ENCODE measurements around the gene GPR132. TPM values are rescaled to one million over a fixed set of nuclear protein-coding genes. Genes with fewer than 3 reads are reported as not detected.

The GPR132 gene
- total and polyA plus RNA-seq, 10 donors = 5.0 to 33.7 (median 21.5) TPM

DNA sequence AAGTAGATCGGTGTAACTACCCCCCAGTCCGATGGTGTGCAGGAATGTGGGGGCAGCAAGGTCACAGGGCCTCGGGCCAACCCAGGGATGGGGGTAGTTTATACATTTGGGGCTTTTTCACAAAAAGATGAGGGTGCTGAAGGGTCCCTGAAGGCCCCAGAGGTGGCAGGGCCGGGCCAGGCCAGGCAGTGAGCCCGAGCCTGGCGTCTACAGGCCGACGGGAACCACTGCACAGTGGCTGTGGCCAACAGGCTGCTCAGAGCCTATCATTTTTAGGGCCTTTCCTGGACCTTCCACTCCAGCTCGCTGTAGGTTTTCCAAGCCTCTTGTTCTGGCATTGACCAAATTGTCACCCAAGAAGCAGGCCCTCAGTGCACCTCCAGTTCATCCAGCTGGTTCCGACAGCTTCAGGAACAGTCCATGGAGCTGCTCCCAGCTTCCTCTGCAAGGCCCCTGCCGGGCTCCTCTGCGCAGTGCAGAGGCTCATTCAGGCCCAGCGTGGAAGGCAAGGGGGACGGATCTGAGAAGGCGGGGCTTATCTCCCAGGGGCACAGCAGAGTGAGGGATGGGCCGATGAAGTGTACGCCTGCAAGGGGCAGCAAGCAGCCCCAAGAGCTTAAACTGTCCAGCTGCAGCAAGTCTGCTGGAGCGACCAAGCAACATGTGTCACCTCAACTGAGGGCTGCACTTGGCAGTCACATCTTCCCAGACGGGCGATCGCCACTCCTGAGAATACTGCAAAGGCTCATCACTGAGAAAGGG is 58.2 kb downstream of the GPR132 start:
- no peak for TF ChIP-seq POLR2A (IDR thresholded peaks at IDR 0.05)
- TF ChIP-seq, protein P1, sequence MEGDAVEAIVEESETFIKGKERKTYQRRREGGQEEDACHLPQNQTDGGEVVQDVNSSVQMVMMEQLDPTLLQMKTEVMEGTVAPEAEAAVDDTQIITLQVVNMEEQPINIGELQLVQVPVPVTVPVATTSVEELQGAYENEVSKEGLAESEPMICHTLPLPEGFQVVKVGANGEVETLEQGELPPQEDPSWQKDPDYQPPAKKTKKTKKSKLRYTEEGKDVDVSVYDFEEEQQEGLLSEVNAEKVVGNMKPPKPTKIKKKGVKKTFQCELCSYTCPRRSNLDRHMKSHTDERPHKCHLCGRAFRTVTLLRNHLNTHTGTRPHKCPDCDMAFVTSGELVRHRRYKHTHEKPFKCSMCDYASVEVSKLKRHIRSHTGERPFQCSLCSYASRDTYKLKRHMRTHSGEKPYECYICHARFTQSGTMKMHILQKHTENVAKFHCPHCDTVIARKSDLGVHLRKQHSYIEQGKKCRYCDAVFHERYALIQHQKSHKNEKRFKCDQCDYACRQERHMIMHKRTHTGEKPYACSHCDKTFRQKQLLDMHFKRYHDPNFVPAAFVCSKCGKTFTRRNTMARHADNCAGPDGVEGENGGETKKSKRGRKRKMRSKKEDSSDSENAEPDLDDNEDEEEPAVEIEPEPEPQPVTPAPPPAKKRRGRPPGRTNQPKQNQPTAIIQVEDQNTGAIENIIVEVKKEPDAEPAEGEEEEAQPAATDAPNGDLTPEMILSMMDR (IDR thresholded peaks at IDR 0.05 in 8 of 11, conservative IDR thresholded peaks at IDR 0.05 in 3 of 11) = no peak
- no peak for TF ChIP-seq POLR2AphosphoS5 (IDR thresholded peaks at IDR 0.05)
- Histone ChIP-seq H3K36me3 (peaks cover 0 to 62% (median 37%) of the 10 kb centered on the region in 6 donors), H3K27ac (no peak overlapping the region), H3K27me3 (replicated peaks in 1 of 7) (no peaks in the 10 kb centered on the region), H3K4me3 (no peak overlapping the region), H3K9me3 (no peaks in the 10 kb centered on the region), H3K4me1 (peaks cover 0 to 2% (median 0%) of the 10 kb centered on the region in 6 donors)
- DNase-seq = no peak
- WGBS, 5 donors = 81 to 94% (median 92%) methylated on average over 20 to 21 of the region's 21 CpGs
- intact Hi-C loops (cut with DNase I; ENCODE audit: low total_unique reads) = no loop called here

DNA sequence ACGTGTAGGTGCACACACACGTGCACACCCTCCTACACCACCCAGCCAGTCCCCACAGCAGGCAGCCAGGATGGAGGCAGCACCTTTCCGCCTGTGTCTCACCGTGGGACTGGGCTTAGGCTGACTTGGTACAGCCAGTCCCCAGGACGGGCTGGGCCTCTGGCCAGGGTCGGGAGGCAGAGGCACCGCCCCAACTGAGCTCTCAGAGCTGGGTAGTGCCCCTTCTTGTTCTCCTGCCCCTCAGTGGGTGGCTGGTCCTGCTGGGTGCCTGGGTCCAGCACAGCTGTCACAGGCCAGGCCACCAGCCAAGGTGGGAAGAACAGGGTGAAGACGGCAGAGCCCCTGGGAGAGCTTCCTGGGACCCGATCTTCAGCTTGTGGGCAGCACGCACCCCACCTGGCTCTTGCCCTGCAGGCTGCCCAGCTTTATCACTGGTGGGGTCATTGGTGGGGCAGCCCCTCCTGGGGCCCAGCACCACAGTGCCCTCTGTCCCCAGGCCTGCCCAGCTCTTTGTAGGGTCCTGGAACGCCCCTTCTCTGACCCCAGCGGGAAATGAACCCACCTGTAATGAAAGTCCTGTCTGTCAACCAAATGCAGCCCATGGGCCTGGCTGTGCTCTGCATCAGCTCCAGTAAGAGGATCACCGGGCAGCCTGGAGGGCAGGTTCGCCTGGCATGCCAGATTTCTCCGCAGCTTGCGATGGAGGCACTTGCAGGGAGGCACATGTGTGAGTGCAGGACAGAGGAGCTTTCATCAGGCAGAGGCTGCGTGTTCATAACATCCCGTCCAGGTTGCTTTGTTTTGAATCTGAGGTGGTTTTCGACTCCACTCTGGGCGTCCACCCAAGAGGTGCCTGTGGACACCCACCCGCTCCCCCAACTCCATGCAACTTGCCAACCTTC is 59.0 kb downstream of the GPR132 start:
- Histone ChIP-seq H3K4me3 (no peak overlapping the region), H3K27me3 (replicated peaks in 1 of 7) (no peaks in the 10 kb centered on the region), H3K4me1 (no peaks in the 10 kb centered on the region), H3K36me3 (peaks cover 0 to 53% (median 32%) of the 10 kb centered on the region in 6 donors), H3K27ac (no peak overlapping the region), H3K9me3 (no peaks in the 10 kb centered on the region)
- intact Hi-C loops (cut with DNase I; ENCODE audit: low total_unique reads) = no loop called here
- DNase-seq = no peak
- WGBS, 5 donors = 91 to 99% (median 93%) methylated on average over 11 to 21 of the region's 21 CpGs
- TF ChIP-seq POLR2A (IDR thresholded peaks at IDR 0.05) (no peak), POLR2AphosphoS5 (IDR thresholded peaks at IDR 0.05) (no peak)
- TF ChIP-seq, protein P1 (IDR thresholded peaks at IDR 0.05 in 8 of 11, conservative IDR thresholded peaks at IDR 0.05 in 3 of 11) = no peak

DNA sequence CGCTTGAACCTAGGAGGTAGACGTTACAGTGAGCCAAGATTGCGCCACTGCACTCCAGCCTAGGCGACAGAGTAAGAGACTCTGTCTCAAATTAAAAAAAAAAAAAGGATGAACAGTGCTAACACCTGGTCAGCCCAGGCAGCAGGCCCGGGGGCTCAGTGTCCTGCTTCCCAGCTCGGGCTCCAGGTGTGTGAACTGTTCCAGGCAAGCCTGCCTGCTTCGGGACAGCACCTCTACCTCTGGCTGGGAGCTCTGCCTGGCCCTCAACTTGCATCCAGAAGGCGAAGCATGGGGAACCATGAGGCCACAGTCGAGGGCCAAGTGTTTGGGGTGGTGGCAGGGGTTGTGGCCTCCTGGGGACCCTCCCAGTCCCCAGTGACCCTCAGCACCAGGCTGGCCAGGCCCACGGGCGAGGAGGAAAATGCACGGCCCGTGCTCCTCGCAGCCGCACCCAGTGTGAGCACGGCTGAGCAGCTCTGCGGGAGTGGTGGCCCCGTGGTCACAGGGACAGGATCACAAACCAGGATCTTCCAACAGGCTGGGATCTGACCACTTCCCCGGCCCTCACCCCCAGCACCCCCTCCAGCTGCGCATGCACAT is 59.8 kb downstream of the GPR132 start:
- intact Hi-C loops (cut with DNase I; ENCODE audit: low total_unique reads) = no loop called here
- Histone ChIP-seq H3K36me3 (peaks cover 0 to 46% (median 24%) of the 10 kb centered on the region in 6 donors), H3K4me3 (no peak overlapping the region), H3K4me1 (no peaks in the 10 kb centered on the region), H3K9me3 (no peaks in the 10 kb centered on the region), H3K27me3 (replicated peaks in 1 of 7) (no peaks in the 10 kb centered on the region), H3K27ac (no peak overlapping the region)
- peak; percentile 61 for DNase-seq
- TF ChIP-seq, protein P1 (IDR thresholded peaks at IDR 0.05 in 8 of 11, conservative IDR thresholded peaks at IDR 0.05 in 3 of 11) = no peak
- TF ChIP-seq POLR2AphosphoS5 (IDR thresholded peaks at IDR 0.05) = peak in 1 of 3 donors; percentile 13
- WGBS, 5 donors = 86 to 90% (median 88%) methylated on average over 9 to 20 of the region's 20 CpGs

Small RNA genes within 50 kb of the gene (small RNA-seq; reads per million reads assigned to genes)
- gene AL512356.2 = 0 reads per million in 4 donors

Other genes with a start within 250 kb of the GPR132 start
- gene CEP170B, start 200.2 kb downstream of the GPR132 start, total RNA-seq = 10 to 100 TPM in 1 of 7 donors, 1 to 10 TPM in 6; 5.2 to 12.6 (median 5.9) TPM
- gene CEP170B, start 200.2 kb downstream of the GPR132 start, polyA plus RNA-seq = 1 to 10 TPM in 1 of 3 donors, under 1 TPM in 2; 0.58 to 3.8 (median 0.72) TPM
- 10 to 100 TPM in 6 of 7 donors, 1 to 10 TPM in 1; 5.4 to 30.2 (median 13.9) TPM for gene PLD4, start 140.6 kb downstream of the GPR132 start, total RNA-seq
- 10 to 100 TPM; 25.8 to 31.3 (median 29.8) TPM for gene PLD4, start 140.6 kb downstream of the GPR132 start, polyA plus RNA-seq
- 1 to 10 TPM in 1 of 7 donors, under 1 TPM in 6; 0.26 to 1.3 (median 0.66) TPM for gene AHNAK2, start 87.1 kb downstream of the GPR132 start, total RNA-seq
- gene AHNAK2, start 87.1 kb downstream of the GPR132 start, polyA plus RNA-seq = under 1 TPM; 0.30 to 0.86 (median 0.76) TPM
- 1 to 10 TPM; 1.7 to 4.0 (median 3.4) TPM for gene CLBA1, start 79.6 kb downstream of the GPR132 start, total RNA-seq
- 1 to 10 TPM; 3.7 to 4.3 (median 3.9) TPM for gene CLBA1, start 79.6 kb downstream of the GPR132 start, polyA plus RNA-seq
- 10 to 100 TPM in 2 of 7 donors, 1 to 10 TPM in 5; 6.5 to 15.1 (median 8.7) TPM for gene CDCA4, start 44.3 kb downstream of the GPR132 start, total RNA-seq
- 10 to 100 TPM in 1 of 3 donors, 1 to 10 TPM in 2; 5.8 to 10.5 (median 8.5) TPM for gene CDCA4, start 44.3 kb downstream of the GPR132 start, polyA plus RNA-seq
- 10 to 100 TPM in 1 of 7 donors, 1 to 10 TPM in 6; 3.0 to 10.8 (median 6.0) TPM for gene JAG2, start 103.3 kb upstream of the GPR132 start, total RNA-seq
- 10 to 100 TPM in 1 of 3 donors, 1 to 10 TPM in 2; 6.1 to 14.3 (median 6.6) TPM for gene JAG2, start 103.3 kb upstream of the GPR132 start, polyA plus RNA-seq
- 10 to 100 TPM; 10.1 to 31.1 (median 25.3) TPM for gene NUDT14, start 115.9 kb upstream of the GPR132 start, total RNA-seq
- gene NUDT14, start 115.9 kb upstream of the GPR132 start, polyA plus RNA-seq = 10 to 100 TPM; 17.7 to 25.4 (median 17.7) TPM
- gene BTBD6, start 183.1 kb upstream of the GPR132 start, total RNA-seq = 10 to 100 TPM; 19.1 to 31.4 (median 23.6) TPM
- gene BTBD6, start 183.1 kb upstream of the GPR132 start, polyA plus RNA-seq = 10 to 100 TPM; 28.2 to 30.2 (median 29.0) TPM
- gene BRF1, start 235.6 kb upstream of the GPR132 start, total RNA-seq = 10 to 100 TPM; 37.7 to 71.2 (median 54.8) TPM
- 10 to 100 TPM; 16.2 to 31.5 (median 23.8) TPM for gene BRF1, start 235.6 kb upstream of the GPR132 start, polyA plus RNA-seq
- 100 to 1,000 TPM in 4 of 7 donors, 10 to 100 TPM in 3; 69.8 to 148 (median 104) TPM for gene PACS2, start 249.3 kb upstream of the GPR132 start, total RNA-seq
- 100 to 1,000 TPM in 1 of 3 donors, 10 to 100 TPM in 2; 32.2 to 101 (median 72.4) TPM for gene PACS2, start 249.3 kb upstream of the GPR132 start, polyA plus RNA-seq